H9 (cell line): Measurements from ENCODE around the gene RPS27L. TPM values are rescaled to one million over a fixed set of nuclear protein-coding genes. Genes with fewer than 3 reads are reported as not detected.

Source experiments
- DNase-seq: peaks from one replicate; pipeline ENCODE4 v3.0.0-alpha.2; 2017
- H2AFZ ChIP-seq: one replicate; pipeline ENCODE4 v1.6.1; 2013; ENCODE audit warnings: mild to moderate bottlenecking, low read length, control low read depth, moderate library complexity
- H2AK5ac ChIP-seq: 2 replicates; pipeline ENCODE4 v1.6.1; 2013; ENCODE audit warnings: low read length, control low read depth, mixed read lengths; ENCODE audit not compliant: insufficient read length
- H2BK120ac ChIP-seq: one replicate; pipeline ENCODE4 v1.6.1; 2013; ENCODE audit warnings: low read depth, mild to moderate bottlenecking, low read length, control low read depth, inconsistent platforms; ENCODE audit not compliant: poor library complexity, severe bottlenecking
- H2BK12ac ChIP-seq: 2 replicates; pipeline ENCODE4 v1.6.1; 2013; ENCODE audit warnings: low read length, control low read depth, mixed read lengths, low read depth; ENCODE audit not compliant: insufficient read length
- H2BK15ac ChIP-seq: 2 replicates; pipeline ENCODE4 v1.6.1; 2013; ENCODE audit warnings: low read depth, low read length, control low read depth
- H2BK20ac ChIP-seq: one replicate; pipeline ENCODE4 v1.6.1; 2013; ENCODE audit warnings: low read depth, mild to moderate bottlenecking, low read length, control low read depth, inconsistent platforms; ENCODE audit not compliant: poor library complexity, severe bottlenecking
- H2BK5ac ChIP-seq: 2 replicates; pipeline ENCODE4 v1.6.1; 2013; ENCODE audit warnings: low read length, control low read depth, mixed read lengths; ENCODE audit not compliant: insufficient read length
- H3K14ac ChIP-seq: 2 replicates; pipeline ENCODE4 v1.6.1; 2013; ENCODE audit warnings: low read length, control low read depth; ENCODE audit not compliant: insufficient read depth
- H3K18ac ChIP-seq: 2 replicates; pipeline ENCODE4 v1.6.1; 2013; ENCODE audit warnings: low read depth, mild to moderate bottlenecking, mixed read lengths, low read length, control low read depth; ENCODE audit not compliant: insufficient read length
- H3K23ac ChIP-seq: 2 replicates; pipeline ENCODE4 v1.6.1; 2013; ENCODE audit warnings: low read length, control low read depth, mixed read lengths, low read depth; ENCODE audit not compliant: insufficient read length
- H3K23me2 ChIP-seq: 2 replicates; pipeline ENCODE4 v1.6.1; 2013; ENCODE audit warnings: low read depth, mild to moderate bottlenecking, mixed read lengths, low read length, control low read depth; ENCODE audit not compliant: insufficient read length, poor library complexity, severe bottlenecking
- H3K27ac ChIP-seq: 2 replicates; pipeline ENCODE4 v1.5.1; 2013; ENCODE audit warnings: low read length, control low read depth, mixed read lengths, low read depth; ENCODE audit not compliant: insufficient read length
- H3K27me3 ChIP-seq: 2 replicates; pipeline ENCODE4 v1.6.1; 2013; ENCODE audit warnings: low read length, control low read depth, inconsistent platforms; ENCODE audit not compliant: insufficient read depth
- H3K4ac ChIP-seq: 2 replicates; pipeline ENCODE4 v1.6.1; 2013; ENCODE audit warnings: low read depth, mild to moderate bottlenecking, control low read depth, inconsistent platforms, low read length, moderate library complexity
- H3K4me1 ChIP-seq: 2 replicates; pipeline ENCODE4 v1.6.1; 2013; ENCODE audit warnings: low read length, control low read depth, inconsistent platforms; ENCODE audit not compliant: insufficient read depth
- H3K4me2 ChIP-seq: 2 replicates; pipeline ENCODE4 v1.6.1; 2013; ENCODE audit warnings: low read length, control low read depth, mixed read lengths; ENCODE audit not compliant: insufficient read length, insufficient read depth
- H3K56ac ChIP-seq: 2 replicates; pipeline ENCODE4 v1.6.1; 2013; ENCODE audit warnings: low read depth, mild to moderate bottlenecking, mixed read lengths, low read length, control low read depth; ENCODE audit not compliant: insufficient read length
- H3K79me1 ChIP-seq: 2 replicates; pipeline ENCODE4 v1.6.1; 2013; ENCODE audit warnings: low read depth, mild to moderate bottlenecking, moderate library complexity, low read length, control low read depth, inconsistent platforms; ENCODE audit not compliant: insufficient read depth, poor library complexity, severe bottlenecking
- H3K79me2 ChIP-seq: 2 replicates; pipeline ENCODE4 v1.6.1; 2013; ENCODE audit warnings: low read length, control low read depth, inconsistent platforms; ENCODE audit not compliant: insufficient read depth
- H3K9ac ChIP-seq: 2 replicates; pipeline ENCODE4 v1.6.1; 2013; ENCODE audit warnings: low read length, control low read depth, mixed read lengths; ENCODE audit not compliant: insufficient read length; ENCODE audit errors: extremely low read depth
- H3K9me3 ChIP-seq: one replicate; pipeline ENCODE4 v1.6.1; 2013; ENCODE audit warnings: low read depth, low read length, inconsistent platforms; ENCODE audit not compliant: control insufficient read depth
- H3T11ph ChIP-seq: one replicate; pipeline ENCODE4 v1.6.1; 2013; ENCODE audit warnings: mild to moderate bottlenecking, low read length, control low read depth, inconsistent platforms
- H4K20me1 ChIP-seq: one replicate; pipeline ENCODE4 v1.6.1; 2013; ENCODE audit not compliant: control insufficient read depth, insufficient read length, insufficient read depth
- H4K5ac ChIP-seq: 2 replicates; pipeline ENCODE4 v1.6.1; 2013; ENCODE audit warnings: low read depth, mild to moderate bottlenecking, mixed read lengths, low read length, control low read depth; ENCODE audit not compliant: insufficient read length
- H4K8ac ChIP-seq: replicated peaks from 2 replicates; pipeline ENCODE4 v1.6.1; 2013; ENCODE audit warnings: low read length, control low read depth, mixed read lengths, low read depth; ENCODE audit not compliant: insufficient read length
- H4K91ac ChIP-seq: 2 replicates; pipeline ENCODE4 v1.6.1; 2013; ENCODE audit warnings: low read depth, mild to moderate bottlenecking, moderate library complexity, mixed read lengths, low read length, control low read depth; ENCODE audit not compliant: insufficient read length
- H3K27ac Mint-ChIP-seq, 3 experiments: 2 replicates in 2 of 3; 3 replicates in 1 of 3; pipeline ENCODE4 v1.8.0; 2020 to 2021; ENCODE audit warnings: mixed read lengths in 3 of 3, mild to moderate bottlenecking in 1 of 3, moderate library complexity in 1 of 3
- H3K27me3 Mint-ChIP-seq: 2 replicates; pipeline ENCODE4 v1.8.0; 2021; ENCODE audit warnings: low read depth, mild to moderate bottlenecking, moderate library complexity, mixed read lengths
- H3K36me3 Mint-ChIP-seq, 3 experiments: 2 replicates in 2 of 3; 3 replicates in 1 of 3; pipeline ENCODE4 v1.8.0; 2020 to 2021; ENCODE audit warnings: low read depth in 3 of 3, mixed read lengths in 3 of 3; ENCODE audit not compliant: insufficient read depth in 1 of 3
- H3K4me1 Mint-ChIP-seq, 2 experiments: 2 replicates each; pipeline ENCODE4 v1.8.0; 2020; ENCODE audit warnings: mixed read lengths in 2 of 2
- H3K4me3 Mint-ChIP-seq, 2 experiments: 2 replicates in 1 of 2; 3 replicates in 1 of 2; pipeline ENCODE4 v1.8.0; 2020 to 2021; ENCODE audit warnings: mild to moderate bottlenecking in 2 of 2, mixed read lengths in 2 of 2, moderate library complexity in 1 of 2
- H3K9me3 Mint-ChIP-seq, 2 experiments: 2 replicates in 1 of 2; 3 replicates in 1 of 2; pipeline ENCODE4 v1.8.0; 2020; ENCODE audit warnings: mild to moderate bottlenecking in 2 of 2, mixed read lengths in 2 of 2, moderate library complexity in 1 of 2
- WGBS: extraction: QIAGEN DNeasy Blood & Tissue Kit; methylation state at CpG from one replicate; pipeline ENCODE4 v1.1.7; 2013; ENCODE audit warnings: missing lambda C conversion rate, low lambda C conversion rate, mixed read lengths; ENCODE audit not compliant: insufficient read length; ENCODE audit errors: extremely low coverage; 5-methylcytosine and 5-hydroxymethylcytosine counted together
- total RNA-seq: library from RNA; stranded (reverse); gene quantifications from 2 replicates; pipeline ENCODE4 v1.2.1, GENCODE V29; 2021
- TF ChIP-seq, protein P1 (sequence below): fragments of 200-600 bp; sonication (generic); conservative IDR thresholded peaks from 3 replicates; pipeline ENCODE4 v1.8.0; 2021; ENCODE audit warnings: antibody characterized with exemption, mild to moderate bottlenecking

Gene RPS27L
- total RNA-seq, 1 experiment from 2014 or later, result 180 TPM

DNA sequence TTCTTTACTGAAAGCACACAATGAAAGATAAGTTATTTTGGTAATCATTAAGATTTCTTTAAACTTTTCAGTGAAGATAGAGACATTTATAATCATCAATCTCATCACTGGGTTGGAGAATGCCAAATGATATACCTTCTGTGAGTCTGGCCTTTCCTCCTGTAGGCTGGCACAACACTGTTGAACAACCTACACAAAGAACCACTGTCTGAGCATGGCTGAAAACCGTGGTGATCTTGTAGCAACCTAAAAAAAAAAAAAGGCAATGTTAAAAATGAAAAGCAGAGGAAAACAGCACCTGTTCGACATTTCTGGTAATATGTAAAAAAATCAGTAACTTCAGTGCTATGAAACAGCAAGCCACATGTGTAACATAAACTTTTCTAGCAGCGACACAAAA lies 1.8 kb downstream of the RPS27L start:
- no peak overlapping the region for H2BK20ac ChIP-seq
- WGBS, result no CpG with 5 or more reads among the region's 3 CpGs
- no peak overlapping the region for H3K23ac ChIP-seq
- no peaks in the 10 kb centered on the region for H3K27me3 Mint-ChIP-seq
- H4K91ac ChIP-seq, result no peak overlapping the region
- H3K4me2 ChIP-seq, result no peak overlapping the region
- no peak for DNase-seq
- H2AFZ ChIP-seq, result no peak overlapping the region
- peaks cover 8 to 12% of the 10 kb centered on the region in 2 experiments for H3K4me1 Mint-ChIP-seq
- H3T11ph ChIP-seq, result no peak overlapping the region
- no peak overlapping the region for H3K4ac ChIP-seq
- TF ChIP-seq, protein P1, sequence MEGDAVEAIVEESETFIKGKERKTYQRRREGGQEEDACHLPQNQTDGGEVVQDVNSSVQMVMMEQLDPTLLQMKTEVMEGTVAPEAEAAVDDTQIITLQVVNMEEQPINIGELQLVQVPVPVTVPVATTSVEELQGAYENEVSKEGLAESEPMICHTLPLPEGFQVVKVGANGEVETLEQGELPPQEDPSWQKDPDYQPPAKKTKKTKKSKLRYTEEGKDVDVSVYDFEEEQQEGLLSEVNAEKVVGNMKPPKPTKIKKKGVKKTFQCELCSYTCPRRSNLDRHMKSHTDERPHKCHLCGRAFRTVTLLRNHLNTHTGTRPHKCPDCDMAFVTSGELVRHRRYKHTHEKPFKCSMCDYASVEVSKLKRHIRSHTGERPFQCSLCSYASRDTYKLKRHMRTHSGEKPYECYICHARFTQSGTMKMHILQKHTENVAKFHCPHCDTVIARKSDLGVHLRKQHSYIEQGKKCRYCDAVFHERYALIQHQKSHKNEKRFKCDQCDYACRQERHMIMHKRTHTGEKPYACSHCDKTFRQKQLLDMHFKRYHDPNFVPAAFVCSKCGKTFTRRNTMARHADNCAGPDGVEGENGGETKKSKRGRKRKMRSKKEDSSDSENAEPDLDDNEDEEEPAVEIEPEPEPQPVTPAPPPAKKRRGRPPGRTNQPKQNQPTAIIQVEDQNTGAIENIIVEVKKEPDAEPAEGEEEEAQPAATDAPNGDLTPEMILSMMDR, result no peak
- H3K27ac Mint-ChIP-seq, result no peak overlapping the region
- no peak overlapping the region for H4K8ac ChIP-seq
- no peaks in the 10 kb centered on the region for H3K4me1 ChIP-seq
- peaks cover 0 to 34% (median 28%) of the 10 kb centered on the region in 3 experiments; a peak in 5 of 7 replicates for H3K36me3 Mint-ChIP-seq
- H2BK12ac ChIP-seq, result no peak overlapping the region
- no peak overlapping the region for H4K5ac ChIP-seq
- H2AK5ac ChIP-seq, result no peak overlapping the region
- no peak overlapping the region for H2BK5ac ChIP-seq
- no peak overlapping the region for H3K27ac ChIP-seq
- H3K56ac ChIP-seq, result no peak overlapping the region
- H3K23me2 ChIP-seq, result peaks cover 5% of the 10 kb centered on the region
- no peak overlapping the region for H3K9ac ChIP-seq
- no peaks in the 10 kb centered on the region for H3K9me3 ChIP-seq
- no peaks in the 10 kb centered on the region for H4K20me1 ChIP-seq
- H3K4me3 Mint-ChIP-seq, result peak overlapping the region; percentile 10 to 98; a peak in 3 of 5 replicates
- no peaks in the 10 kb centered on the region for H3K79me2 ChIP-seq
- no peaks in the 10 kb centered on the region for H3K27me3 ChIP-seq
- H2BK15ac ChIP-seq, result no peak overlapping the region
- H3K18ac ChIP-seq, result no peak overlapping the region
- no peaks in the 10 kb centered on the region for H3K79me1 ChIP-seq
- no peaks in the 10 kb centered on the region for H3K9me3 Mint-ChIP-seq
- H3K14ac ChIP-seq, result no peak overlapping the region
- H2BK120ac ChIP-seq, result no peak overlapping the region
